ENCODE data around the gene DDX51.
"Not testable (repeated sequence)": the region's sequence is repeated elsewhere in the genome, so short reads cannot be mapped to it uniquely, and the experiment has no call there.

The DDX51 gene

DNA sequence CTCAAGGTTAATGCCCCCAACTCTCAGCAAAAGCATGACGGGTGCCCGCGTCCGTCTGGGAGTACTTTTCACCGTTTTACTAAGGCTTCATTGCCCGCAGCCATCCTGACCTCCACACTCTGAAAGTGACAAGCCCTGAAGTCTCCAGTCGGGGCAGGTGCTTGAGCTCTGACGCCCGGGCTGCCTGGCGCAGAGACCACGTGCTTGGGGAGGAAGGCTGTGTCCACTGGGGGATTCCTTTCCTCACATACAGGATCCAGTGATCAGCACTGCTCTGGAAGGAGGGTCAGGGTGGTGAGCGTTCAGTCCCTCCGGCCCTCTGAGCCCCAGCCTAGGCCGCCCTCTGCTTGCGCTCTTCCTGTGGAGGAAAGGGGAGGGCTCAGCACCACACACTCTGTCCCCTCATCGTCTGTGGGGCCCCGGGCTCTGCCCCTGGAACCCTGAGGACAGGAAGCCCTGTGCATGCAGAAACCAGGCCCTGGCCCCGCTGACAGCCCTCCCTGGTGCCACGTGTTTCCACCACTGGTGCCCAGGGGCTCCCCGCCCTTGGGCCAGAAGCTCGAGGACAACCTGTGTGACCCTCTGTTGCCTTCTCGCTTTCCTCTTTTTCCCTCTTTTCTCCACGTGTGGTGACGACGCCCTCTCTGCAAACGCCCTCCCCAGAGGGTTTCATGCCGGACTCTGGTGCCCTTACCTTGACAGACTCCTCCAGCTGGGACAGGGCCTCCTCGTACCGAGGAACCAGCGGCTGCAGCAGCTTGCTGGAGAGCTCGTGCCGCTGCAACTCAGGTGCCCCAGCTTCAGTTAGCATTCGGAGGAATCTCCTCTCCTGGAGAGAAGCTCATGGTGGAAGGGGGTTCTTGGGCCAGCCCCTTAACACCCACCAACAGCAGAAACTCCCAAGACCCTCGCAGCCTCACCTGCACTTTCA lies 4.9 kb downstream of the DDX51 start:
- Histone ChIP-seq H4K91ac (ENCODE audit: low read depth, low read length, poor library complexity) (no peak overlapping the region), H3K36me3 (replicated peaks in 1 of 2; ENCODE audit: control insufficient read depth in 2 of 2, insufficient read depth in 2 of 2, low read length in 2 of 2) (peaks cover 39 to 47% of the 10 kb centered on the region in 2 donors), H3K79me1 (ENCODE audit: low read depth, low read length) (peaks cover 14% of the 10 kb centered on the region), H3K4ac (ENCODE audit: low read length) (no peak overlapping the region), H2BK15ac (ENCODE audit: low read length) (no peak overlapping the region), H2AFZ (ENCODE audit: low read length) (no peak overlapping the region), H3K18ac (ENCODE audit: low read length) (no peak overlapping the region), H3K14ac (ENCODE audit: low read length) (no peak overlapping the region), H3K27ac (replicated peaks; ENCODE audit: low read length) (no peak overlapping the region), H3K4me1 (ENCODE audit: control insufficient read depth in 2 of 2, insufficient read depth in 1 of 2, low read depth in 1 of 2, low read length in 2 of 2) (peaks cover 4 to 10% of the 10 kb centered on the region in 2 donors), H4K8ac (ENCODE audit: low read depth, low read length) (no peak overlapping the region), H3K27me3 (ENCODE audit: control insufficient read depth in 3 of 3, insufficient read depth in 3 of 3, low read depth in 1 of 3, low read length in 3 of 3) (no peaks in the 10 kb centered on the region), H3K4me2 (ENCODE audit: insufficient read depth, low read length, poor library complexity, severe bottlenecking) (no peak overlapping the region), H2BK120ac (ENCODE audit: low read depth, low read length) (no peak overlapping the region), H3K23ac (ENCODE audit: low read depth, low read length, poor library complexity) (no peak overlapping the region), H2BK5ac (ENCODE audit: low read length) (no peak overlapping the region), H2AK5ac (ENCODE audit: low read depth, low read length) (no peak overlapping the region), H3K9me3 (replicated peaks in 1 of 2; ENCODE audit: control insufficient read depth in 2 of 2, insufficient read depth in 1 of 2, low read depth in 1 of 2, low read length in 2 of 2) (no peaks in the 10 kb centered on the region), H3K9ac (ENCODE audit: low read depth, low read length, poor library complexity) (no peak overlapping the region), H3K4me3 (ENCODE audit: low read length in 2 of 2) (peak overlapping the region in 1 of 2 donors; percentile 19), H2BK12ac (ENCODE audit: low read length) (no peak overlapping the region)
- no peak for DNase-seq (ENCODE audit: low spot score)
- WGBS, 2 donors (ENCODE audit: extremely low coverage in 2 of 2, insufficient read length in 2 of 2, insufficient replicate concordance in 1 of 2) = no CpG with 5 or more reads among the region's 34 CpGs

DNA sequence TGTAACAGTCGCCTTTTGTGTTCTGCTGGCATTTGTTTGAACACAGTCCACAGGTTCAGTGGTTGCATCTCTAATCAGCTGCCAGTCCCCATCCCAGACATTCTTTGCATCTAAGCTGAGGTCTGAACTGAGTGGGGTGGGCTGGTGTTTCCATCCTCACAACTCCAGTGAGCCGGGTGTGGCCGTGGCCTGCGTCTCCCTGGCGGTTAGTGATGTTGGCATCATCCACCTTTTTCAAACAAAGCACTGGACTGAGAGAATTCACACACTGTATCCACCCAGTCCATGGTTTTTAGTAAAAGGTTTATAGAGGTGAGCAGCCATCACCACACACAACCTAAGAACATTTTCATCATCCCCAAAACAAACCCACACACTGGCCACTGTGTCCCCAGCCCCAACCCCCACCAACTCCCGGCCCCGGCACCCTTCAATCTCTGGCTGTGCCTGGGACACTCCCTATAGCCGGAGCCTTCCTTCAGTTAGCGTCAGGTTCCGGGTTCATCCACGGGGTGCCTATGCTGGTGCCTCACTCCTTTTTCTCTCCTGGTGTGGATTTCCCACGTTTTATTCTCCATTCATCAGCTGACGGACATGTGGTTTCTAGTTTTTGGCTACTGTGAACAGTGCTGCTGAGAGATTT lies 6.5 kb downstream of the DDX51 start:
- Histone ChIP-seq H3K4me3 (ENCODE audit: low read length in 2 of 2) (no peak overlapping the region), H2BK120ac (ENCODE audit: low read depth, low read length) (no peak overlapping the region), H2BK12ac (ENCODE audit: low read length) (no peak overlapping the region), H3K79me1 (ENCODE audit: low read depth, low read length) (peaks cover 6% of the 10 kb centered on the region), H3K14ac (ENCODE audit: low read length) (no peak overlapping the region), H3K9me3 (replicated peaks in 1 of 2; ENCODE audit: control insufficient read depth in 2 of 2, insufficient read depth in 1 of 2, low read depth in 1 of 2, low read length in 2 of 2) (no peaks in the 10 kb centered on the region), H3K27me3 (ENCODE audit: control insufficient read depth in 3 of 3, insufficient read depth in 3 of 3, low read depth in 1 of 3, low read length in 3 of 3) (no peaks in the 10 kb centered on the region), H3K4me2 (ENCODE audit: insufficient read depth, low read length, poor library complexity, severe bottlenecking) (no peak overlapping the region), H2AFZ (ENCODE audit: low read length) (no peak overlapping the region), H2BK5ac (ENCODE audit: low read length) (no peak overlapping the region), H4K8ac (ENCODE audit: low read depth, low read length) (no peak overlapping the region), H3K4ac (ENCODE audit: low read length) (no peak overlapping the region), H3K4me1 (ENCODE audit: control insufficient read depth in 2 of 2, insufficient read depth in 1 of 2, low read depth in 1 of 2, low read length in 2 of 2) (peaks cover 0 to 1% of the 10 kb centered on the region in 2 donors), H2AK5ac (ENCODE audit: low read depth, low read length) (no peak overlapping the region), H3K9ac (ENCODE audit: low read depth, low read length, poor library complexity) (no peak overlapping the region), H3K23ac (ENCODE audit: low read depth, low read length, poor library complexity) (no peak overlapping the region), H3K27ac (replicated peaks; ENCODE audit: low read length) (no peak overlapping the region), H3K36me3 (replicated peaks in 1 of 2; ENCODE audit: control insufficient read depth in 2 of 2, insufficient read depth in 2 of 2, low read length in 2 of 2) (peaks cover 39 to 44% of the 10 kb centered on the region in 2 donors), H3K18ac (ENCODE audit: low read length) (no peak overlapping the region), H4K91ac (ENCODE audit: low read depth, low read length, poor library complexity) (no peak overlapping the region), H2BK15ac (ENCODE audit: low read length) (no peak overlapping the region)
- no peak for DNase-seq (ENCODE audit: low spot score)
- WGBS, 2 donors (ENCODE audit: extremely low coverage in 2 of 2, insufficient read length in 2 of 2, insufficient replicate concordance in 1 of 2) = no CpG with 5 or more reads among the region's 13 CpGs

DNA sequence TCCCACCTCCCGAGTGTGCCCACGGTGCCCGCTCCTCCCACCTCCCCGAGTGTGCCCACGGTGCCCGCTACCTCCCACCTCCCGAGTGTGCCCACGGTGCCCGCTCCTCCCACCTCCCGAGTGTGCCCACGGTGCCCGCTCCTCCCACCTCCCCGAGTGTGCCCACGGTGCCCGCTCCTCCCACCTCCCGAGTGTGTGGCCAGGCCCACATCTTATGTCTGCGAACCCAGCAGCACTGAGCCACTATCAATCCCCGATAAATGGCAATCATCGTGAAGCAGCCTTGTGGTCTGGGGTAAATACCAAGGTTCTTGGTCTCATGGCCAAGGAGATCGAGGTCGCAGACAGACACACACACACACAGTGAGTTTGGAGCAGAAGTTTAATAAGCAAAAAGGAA lies 7.9 kb downstream of the DDX51 start:
- not testable (repeated sequence) for H3K14ac ChIP-seq (ENCODE audit: low read length); H3K4ac ChIP-seq (ENCODE audit: low read length); H3K23ac ChIP-seq (ENCODE audit: low read depth, low read length, poor library complexity); H3K27ac ChIP-seq (replicated peaks; ENCODE audit: low read length); H2AK5ac ChIP-seq (ENCODE audit: low read depth, low read length); H3K4me2 ChIP-seq (ENCODE audit: insufficient read depth, low read length, poor library complexity, severe bottlenecking); H3K79me1 ChIP-seq (ENCODE audit: low read depth, low read length); H3K4me3 ChIP-seq (ENCODE audit: low read length in 2 of 2); H3K9ac ChIP-seq (ENCODE audit: low read depth, low read length, poor library complexity); DNase-seq (ENCODE audit: low spot score); H2AFZ ChIP-seq (ENCODE audit: low read length); H3K27me3 ChIP-seq (ENCODE audit: control insufficient read depth in 3 of 3, insufficient read depth in 3 of 3, low read depth in 1 of 3, low read length in 3 of 3); H4K91ac ChIP-seq (ENCODE audit: low read depth, low read length, poor library complexity); H4K8ac ChIP-seq (ENCODE audit: low read depth, low read length); H2BK5ac ChIP-seq (ENCODE audit: low read length); H2BK12ac ChIP-seq (ENCODE audit: low read length); H3K9me3 ChIP-seq (replicated peaks in 1 of 2; ENCODE audit: control insufficient read depth in 2 of 2, insufficient read depth in 1 of 2, low read depth in 1 of 2, low read length in 2 of 2); H2BK120ac ChIP-seq (ENCODE audit: low read depth, low read length); H2BK15ac ChIP-seq (ENCODE audit: low read length); H3K18ac ChIP-seq (ENCODE audit: low read length); H3K4me1 ChIP-seq (ENCODE audit: control insufficient read depth in 2 of 2, insufficient read depth in 1 of 2, low read depth in 1 of 2, low read length in 2 of 2)
- WGBS, 2 donors (ENCODE audit: extremely low coverage in 2 of 2, insufficient read length in 2 of 2, insufficient replicate concordance in 1 of 2) = no CpG with 5 or more reads among the region's 21 CpGs
- peaks cover 26 to 30% of the 10 kb centered on the region in 2 donors for H3K36me3 ChIP-seq (replicated peaks in 1 of 2; ENCODE audit: control insufficient read depth in 2 of 2, insufficient read depth in 2 of 2, low read length in 2 of 2)

DNA sequence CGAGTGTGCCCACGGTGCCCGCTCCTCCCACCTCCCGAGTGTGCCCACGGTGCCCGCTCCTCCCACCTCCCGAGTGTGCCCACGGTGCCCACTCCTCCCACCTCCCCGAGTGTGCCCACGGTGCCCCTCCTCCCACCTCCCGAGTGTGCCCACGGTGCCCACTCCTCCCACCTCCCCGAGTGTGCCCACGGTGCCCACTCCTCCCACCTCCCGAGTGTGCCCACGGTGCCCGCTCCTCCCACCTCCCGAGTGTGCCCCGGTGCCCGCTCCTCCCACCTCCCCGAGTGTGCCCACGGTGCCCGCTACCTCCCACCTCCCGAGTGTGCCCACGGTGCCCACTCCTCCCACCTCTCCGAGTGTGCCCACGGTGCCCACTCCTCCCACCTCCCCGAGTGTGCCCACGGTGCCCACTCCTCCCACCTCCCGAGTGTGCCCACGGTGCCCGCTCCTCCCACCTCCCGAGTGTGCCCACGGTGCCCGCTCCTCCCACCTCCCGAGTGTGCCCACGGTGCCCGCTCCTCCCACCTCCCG lies 9.4 kb downstream of the DDX51 start:
- not testable (repeated sequence) for DNase-seq (ENCODE audit: low spot score); H2BK120ac ChIP-seq (ENCODE audit: low read depth, low read length); H3K4me3 ChIP-seq (ENCODE audit: low read length in 2 of 2); H2BK12ac ChIP-seq (ENCODE audit: low read length); H3K27ac ChIP-seq (replicated peaks; ENCODE audit: low read length); H2BK5ac ChIP-seq (ENCODE audit: low read length); H3K23ac ChIP-seq (ENCODE audit: low read depth, low read length, poor library complexity); H3K4ac ChIP-seq (ENCODE audit: low read length); H3K14ac ChIP-seq (ENCODE audit: low read length); H3K4me1 ChIP-seq (ENCODE audit: control insufficient read depth in 2 of 2, insufficient read depth in 1 of 2, low read depth in 1 of 2, low read length in 2 of 2); H3K27me3 ChIP-seq (ENCODE audit: control insufficient read depth in 3 of 3, insufficient read depth in 3 of 3, low read depth in 1 of 3, low read length in 3 of 3); H2BK15ac ChIP-seq (ENCODE audit: low read length); H4K91ac ChIP-seq (ENCODE audit: low read depth, low read length, poor library complexity); H3K9me3 ChIP-seq (replicated peaks in 1 of 2; ENCODE audit: control insufficient read depth in 2 of 2, insufficient read depth in 1 of 2, low read depth in 1 of 2, low read length in 2 of 2); H3K9ac ChIP-seq (ENCODE audit: low read depth, low read length, poor library complexity); H4K8ac ChIP-seq (ENCODE audit: low read depth, low read length); H3K18ac ChIP-seq (ENCODE audit: low read length); H3K4me2 ChIP-seq (ENCODE audit: insufficient read depth, low read length, poor library complexity, severe bottlenecking); H2AFZ ChIP-seq (ENCODE audit: low read length); H2AK5ac ChIP-seq (ENCODE audit: low read depth, low read length); H3K79me1 ChIP-seq (ENCODE audit: low read depth, low read length)
- peaks cover 12 to 19% of the 10 kb centered on the region in 2 donors for H3K36me3 ChIP-seq (replicated peaks in 1 of 2; ENCODE audit: control insufficient read depth in 2 of 2, insufficient read depth in 2 of 2, low read length in 2 of 2)
- no CpG with 5 or more reads among the region's 39 CpGs for WGBS, 2 donors (ENCODE audit: extremely low coverage in 2 of 2, insufficient read length in 2 of 2, insufficient replicate concordance in 1 of 2)
